GM10847 (cell line): ENCODE measurements around the gene STXBP6.

Experiments
- POLR2A ChIP-seq: IDR thresholded peaks from 2 replicates; pipeline ENCODE4 v1.6.1; 2011; ENCODE audit not compliant: insufficient read length; ENCODE audit errors: extremely low read depth

The STXBP6 gene

DNA sequence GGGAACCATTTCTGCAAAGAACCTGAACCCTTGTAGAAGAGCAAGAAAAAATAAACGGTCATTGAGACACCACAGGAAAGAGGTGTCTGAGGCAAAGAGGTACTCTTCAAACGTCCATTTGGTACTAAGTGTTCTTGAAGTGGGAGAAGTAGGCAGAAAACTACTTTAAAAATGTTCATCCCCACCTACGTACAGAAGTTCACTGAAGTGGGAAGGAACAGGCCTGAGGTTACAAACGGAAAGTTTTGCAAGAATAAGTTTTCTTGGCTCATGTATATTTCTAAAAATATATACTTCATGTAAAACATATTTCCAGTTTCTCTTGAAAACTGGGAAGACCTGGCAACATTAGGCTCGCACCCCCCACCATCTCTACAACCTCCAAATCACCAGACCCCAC is 61.2 kb downstream of the STXBP6 start:
- no peak for TF ChIP-seq POLR2A

DNA sequence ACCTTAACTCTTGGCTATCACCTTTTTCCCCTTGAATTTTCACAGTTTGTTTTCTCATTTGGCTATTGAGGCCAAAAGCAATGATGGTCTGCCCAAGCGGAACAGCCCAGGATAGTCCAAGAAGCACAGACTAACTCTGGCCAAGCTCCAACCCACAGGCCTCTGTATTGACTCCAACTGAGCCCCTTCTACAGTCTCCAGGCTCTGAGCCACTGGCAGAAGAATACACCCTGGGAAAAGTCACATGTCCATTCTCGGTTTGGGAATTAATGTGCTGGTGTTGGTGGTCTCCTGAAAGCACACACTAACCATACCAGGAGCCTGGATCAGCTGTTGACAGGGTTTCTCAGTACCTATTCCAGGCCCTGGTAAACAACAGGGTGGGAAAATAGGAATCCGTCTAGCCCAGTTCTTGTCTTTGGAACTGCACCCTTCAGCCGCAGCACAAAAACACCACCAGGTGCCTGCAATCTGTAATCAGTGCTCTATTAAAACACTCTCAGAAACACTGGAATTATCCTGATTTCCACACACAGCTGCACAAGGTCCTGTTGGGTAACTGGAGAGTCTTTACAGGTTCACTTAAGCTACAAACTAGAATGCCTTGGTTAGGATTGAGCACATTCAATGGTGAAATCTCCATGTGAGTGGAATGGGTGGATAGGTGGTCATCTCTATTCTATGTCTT is 63.6 kb downstream of the STXBP6 start:
- no peak for TF ChIP-seq POLR2A

DNA sequence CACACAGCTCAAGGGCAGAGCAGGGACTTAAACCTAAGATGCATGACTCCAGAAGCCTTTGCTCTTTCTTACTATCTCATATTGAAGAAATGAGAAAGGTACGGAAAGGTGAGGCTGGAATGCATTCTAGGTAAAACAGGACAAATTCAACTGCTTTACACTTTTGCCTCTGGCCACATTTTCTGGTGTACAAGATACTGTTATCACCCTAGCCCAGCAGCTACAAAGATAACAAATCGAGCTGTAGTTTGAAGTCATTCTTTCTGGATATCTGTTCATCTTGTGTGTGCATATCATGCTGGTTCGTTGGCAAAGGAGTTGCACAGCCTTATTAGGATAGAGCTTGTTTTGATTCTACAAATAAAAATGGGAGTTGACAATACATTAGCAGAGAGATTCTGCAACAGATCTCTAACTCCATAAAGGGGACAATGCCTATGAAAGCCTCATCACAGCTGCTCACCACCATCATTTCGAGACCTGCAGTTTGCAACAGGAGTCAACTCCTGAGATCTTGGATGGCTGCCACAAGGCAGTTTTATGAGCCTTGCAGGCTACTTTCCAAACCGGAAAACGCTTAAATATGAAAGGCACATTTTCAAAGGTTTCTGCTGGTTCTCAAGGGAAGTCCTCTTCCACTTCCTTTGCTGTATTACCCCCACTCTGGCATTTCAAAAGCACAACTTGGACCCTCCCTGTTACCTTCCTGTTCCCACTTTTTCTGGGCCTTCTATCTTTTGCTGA is 64.9 kb downstream of the STXBP6 start:
- TF ChIP-seq POLR2A, result no peak

DNA sequence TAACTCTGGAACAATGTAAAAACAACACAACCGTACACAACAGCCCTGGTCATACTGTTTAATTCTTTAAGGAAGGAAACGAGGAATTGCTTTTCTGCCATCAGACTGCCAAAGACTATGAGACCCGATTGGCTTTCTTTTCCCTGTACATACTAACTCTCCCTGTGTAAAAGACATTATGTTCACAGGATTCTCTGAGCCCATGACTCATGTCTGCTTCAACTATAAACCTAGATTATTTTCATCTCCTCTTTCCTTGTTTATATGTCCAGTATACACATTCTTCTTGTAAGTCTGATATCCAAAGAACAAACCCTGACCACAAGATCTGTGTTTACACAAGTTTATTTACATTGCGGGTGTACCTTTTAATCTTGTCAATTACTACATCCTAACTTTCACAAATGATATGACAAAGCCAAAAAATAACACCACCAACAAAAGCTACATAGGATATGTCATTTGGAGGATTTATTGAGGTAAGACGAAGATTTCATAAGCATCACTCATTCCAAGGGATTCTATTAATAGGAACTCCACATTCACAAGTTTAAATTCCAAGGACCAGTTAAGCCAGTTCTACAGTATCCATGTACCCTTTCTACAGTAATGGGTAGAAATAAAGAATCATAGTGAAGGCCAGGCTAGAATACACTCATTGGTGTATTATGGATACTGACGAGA is 67.3 kb downstream of the STXBP6 start:
- no peak for TF ChIP-seq POLR2A

DNA sequence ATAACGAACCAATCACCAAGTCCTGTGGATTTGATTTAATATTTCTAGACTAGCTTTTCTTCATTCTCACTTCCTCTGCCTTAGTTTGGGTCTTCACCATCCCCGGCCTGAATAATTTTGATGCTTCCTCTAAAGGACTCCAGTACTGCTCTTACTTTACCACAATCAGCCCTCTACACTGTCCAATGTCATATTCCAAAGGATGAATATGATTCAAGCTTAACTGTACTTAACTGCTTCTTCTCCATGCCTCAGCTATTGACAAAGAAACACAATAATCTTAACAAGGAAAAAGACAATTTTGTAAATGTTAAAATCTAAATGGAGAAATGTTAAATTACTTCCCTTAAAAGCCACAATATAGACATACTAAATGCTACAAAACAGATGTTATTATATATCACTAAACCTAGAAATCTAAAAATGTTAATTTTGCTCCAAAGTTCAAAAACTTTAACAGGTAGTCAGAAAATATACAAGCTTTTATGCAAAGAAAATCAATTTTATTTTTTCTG is 70.2 kb downstream of the STXBP6 start:
- TF ChIP-seq POLR2A, result no peak

DNA sequence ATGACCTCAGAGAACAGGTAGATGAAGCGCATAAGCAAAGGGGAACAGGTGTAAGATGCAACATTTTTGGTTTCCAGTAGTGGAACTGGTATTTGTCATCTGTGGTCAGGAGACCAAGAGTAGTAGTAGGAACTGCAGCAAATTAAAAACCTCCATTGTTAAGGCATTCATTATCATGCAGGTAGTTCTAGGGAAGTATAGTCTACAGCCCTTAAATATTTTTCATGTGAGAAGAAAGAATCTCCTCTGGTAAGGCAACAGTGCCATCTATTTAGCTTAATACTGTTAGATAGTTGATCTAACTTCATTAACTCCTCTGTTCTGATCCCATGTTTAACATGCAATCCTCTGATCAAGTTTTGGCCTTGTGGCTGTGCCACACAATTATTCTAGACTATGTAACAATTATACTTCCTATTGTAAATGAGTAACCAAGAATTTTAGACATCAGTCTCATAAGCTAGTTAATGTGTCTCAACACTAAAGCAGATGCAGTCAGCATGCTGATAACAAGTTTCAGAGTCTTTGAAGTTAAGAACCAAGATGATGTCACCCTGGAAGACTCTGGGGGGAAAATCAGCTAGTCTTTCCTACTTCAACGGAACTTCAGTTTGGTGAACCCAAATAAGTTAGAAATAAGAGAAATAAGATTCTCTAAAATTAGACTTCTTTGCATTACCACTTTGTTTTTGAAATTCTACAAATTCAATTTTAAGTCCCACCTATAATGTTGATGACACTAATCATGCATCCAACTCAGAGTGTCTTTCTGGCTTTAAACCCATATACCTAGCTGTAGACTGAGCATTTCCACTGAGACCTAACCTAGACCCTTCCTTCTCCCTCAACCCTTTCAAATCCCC is 70.9 kb downstream of the STXBP6 start:
- no peak for TF ChIP-seq POLR2A

DNA sequence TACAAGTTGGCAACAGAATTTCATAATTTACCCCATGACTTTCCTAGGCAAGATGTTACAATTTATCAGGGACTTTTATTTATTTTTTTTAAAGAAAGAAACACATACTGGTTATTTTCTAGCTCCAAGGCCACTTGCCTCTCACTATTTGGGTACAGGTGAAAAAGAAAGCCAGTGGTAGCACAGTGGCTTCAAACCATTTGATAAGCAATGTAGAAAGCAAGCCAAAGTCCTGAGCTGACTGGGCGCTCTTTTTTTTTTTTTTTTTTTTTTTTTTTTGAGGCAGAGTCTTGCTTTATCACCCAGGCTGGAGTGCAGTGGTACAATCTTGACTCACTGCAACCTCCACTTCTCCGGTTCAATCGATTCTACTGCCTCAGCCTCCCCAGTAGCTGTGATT is 73.3 kb downstream of the STXBP6 start:
- no peak for TF ChIP-seq POLR2A

DNA sequence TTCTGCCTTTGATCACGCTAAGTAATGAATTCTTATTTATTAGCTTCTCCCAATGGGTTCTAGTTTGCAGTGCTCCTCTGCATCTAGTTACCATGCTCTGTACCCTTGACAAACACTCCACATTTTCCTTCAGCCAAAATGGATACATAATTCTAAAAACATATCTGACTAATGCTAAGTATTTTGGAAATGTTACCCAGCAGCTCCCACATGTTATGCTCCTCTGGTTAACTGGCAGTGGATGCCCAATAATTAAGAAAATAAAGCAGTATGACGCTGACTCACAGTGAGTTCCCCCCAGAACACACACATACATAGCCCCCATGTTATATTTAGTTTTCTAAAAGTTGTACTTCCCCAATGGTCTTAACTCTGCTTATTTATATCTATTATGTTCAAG is 74.6 kb downstream of the STXBP6 start:
- TF ChIP-seq POLR2A, result no peak

DNA sequence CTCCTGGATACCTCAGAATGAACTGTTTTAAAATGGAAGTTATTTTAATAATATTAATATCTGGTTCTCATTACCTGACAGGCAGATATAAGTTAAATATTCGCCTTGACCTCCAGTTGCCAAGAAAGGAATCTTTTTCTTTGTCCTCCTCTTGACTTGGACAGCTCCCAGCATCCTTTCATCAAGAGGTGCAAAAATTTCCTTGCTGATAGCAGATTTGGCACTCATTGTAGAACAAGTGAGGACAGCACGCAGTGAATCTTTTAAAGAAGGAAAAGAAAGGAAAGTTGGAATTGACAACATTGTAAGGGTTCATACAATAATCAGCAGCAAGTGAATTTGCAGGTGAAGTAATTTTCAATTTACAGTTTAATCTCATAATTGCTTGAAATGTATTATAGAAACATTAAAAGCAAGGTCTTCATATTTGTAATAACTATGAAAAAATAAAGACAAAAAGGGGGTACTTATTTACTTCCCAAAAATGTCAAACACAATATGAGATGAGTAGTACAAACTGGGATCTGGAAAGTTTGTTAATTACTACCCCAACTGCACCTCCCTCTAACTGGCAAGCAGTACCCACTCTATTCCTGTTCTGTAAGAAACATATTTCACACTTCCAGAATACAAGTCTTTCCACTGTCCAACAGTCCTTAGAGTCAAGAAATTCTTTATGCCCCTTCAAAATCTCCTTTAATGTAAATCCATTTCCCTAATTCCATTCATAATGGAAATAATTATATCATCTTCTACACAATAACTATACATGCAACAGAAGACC is 75.2 kb downstream of the STXBP6 start:
- TF ChIP-seq POLR2A, result no peak

DNA sequence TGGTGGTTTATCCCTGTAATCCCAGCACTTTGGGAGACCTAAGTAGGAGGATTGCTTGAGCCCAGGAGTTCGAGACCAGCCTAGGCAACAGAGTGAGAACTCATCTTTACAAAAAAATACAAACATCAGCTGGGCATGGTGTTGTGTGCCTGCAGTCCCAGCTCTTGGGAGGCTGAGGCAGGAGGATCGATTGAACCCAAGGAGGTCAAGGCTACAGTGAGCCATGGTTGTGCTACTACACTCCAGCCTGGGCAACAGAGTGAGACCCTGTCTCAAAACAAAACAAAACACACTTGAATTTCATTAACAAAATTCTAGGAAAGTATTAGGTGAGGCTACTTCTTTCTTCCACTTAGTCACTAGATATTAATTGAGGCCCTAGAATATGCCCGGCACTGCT is 77.1 kb downstream of the STXBP6 start:
- no peak for TF ChIP-seq POLR2A

DNA sequence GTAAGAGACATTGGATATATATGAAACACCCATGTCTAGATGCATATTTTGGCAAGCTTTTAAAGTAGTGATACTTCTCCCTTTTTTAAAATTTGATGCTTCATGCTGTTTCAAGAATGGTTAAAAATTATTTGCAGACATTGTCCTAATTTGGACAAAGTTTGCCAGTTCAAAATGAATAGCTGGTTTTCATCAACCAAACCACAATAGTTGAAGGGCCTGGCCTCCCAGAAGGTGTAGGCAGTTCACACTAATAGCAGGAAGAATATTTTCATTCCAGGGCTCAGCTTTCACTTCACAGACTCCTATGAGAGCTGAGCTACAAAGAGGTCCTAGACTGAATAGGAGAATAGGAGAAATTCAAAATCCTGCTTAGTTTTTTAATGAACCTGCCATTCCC is 78.7 kb downstream of the STXBP6 start:
- no peak for TF ChIP-seq POLR2A

DNA sequence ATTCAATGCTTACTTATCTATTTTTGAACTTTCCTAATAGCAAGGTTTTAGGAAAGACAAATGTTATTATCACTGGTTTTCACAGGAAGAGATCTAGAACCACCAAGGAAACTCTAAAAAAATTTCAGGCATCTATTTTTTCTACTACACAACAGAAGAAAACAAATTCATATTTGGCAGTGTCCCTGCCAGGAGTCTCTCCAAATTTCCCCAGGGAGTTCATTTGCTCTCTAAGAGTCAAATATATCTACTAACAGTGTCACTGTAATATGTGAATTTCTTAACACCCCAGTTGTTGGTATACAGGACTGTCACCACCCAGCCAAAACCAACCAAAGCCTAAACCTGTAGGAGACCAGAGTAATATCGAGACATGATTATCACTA is 83.4 kb downstream of the STXBP6 start:
- TF ChIP-seq POLR2A, result no peak

DNA sequence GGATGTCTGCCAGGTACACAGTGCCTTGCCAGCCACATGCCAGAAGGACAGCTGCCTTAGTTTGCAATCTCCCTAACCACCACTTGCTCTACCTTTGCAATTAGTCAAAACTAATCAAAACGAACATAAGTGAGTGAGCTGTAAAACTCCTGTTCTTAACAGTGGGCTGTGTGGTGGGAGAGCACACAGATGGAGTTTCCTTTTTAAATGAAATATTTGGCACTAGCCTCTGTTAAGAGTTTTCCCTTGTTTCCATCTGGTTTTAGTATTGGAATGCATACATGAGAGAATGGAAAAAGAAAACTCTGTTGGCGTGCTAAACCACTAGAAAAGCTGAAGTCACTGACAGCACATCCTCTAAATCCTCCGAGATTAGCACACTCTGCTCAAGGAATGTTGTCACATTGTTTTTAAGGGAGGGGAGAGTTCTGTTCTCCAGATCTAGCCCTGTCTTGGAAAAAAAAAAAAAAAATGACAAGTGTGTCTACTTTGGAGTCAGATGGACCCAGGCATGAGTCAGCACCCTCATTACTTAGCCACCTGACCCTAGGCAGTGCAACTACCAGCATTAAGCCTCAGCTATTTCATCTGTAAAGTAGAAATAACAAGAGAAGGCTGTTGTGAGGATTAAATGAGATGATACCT is 83.9 kb downstream of the STXBP6 start:
- no peak for TF ChIP-seq POLR2A

DNA sequence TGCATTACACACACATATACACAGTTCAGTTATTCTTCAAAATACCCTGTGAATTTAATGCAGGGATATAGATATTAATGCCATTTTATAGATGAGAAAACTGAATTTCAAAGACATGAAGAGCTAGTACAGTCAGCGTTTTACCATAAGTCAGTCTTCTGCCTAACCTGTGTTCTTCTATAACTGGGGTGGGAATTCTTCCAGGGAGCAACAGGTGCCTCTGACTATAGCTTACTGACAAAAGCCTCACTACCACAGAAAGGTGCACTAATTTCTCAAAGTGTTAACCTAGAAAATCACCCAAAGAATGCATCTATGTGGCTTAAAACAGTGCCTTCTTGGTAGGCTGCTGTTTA is 84.4 kb downstream of the STXBP6 start:
- TF ChIP-seq POLR2A, result no peak
